GM03348 (cell line): ENCODE data around the gene TGFB1I1.
"Not testable (repeated sequence)": the region's sequence is repeated elsewhere in the genome, so short reads cannot be mapped to it uniquely, and the experiment has no call there.

Experiments used
- DNase-seq: peaks from one replicate; pipeline ENCODE4 v3.0.0; 2012; ENCODE audit warnings: low spot score

Gene TGFB1I1

GRCh38 chr16:31517800-31518402 is 45.9 kb downstream of the TGFB1I1 start:
- no peak for DNase-seq

DNA sequence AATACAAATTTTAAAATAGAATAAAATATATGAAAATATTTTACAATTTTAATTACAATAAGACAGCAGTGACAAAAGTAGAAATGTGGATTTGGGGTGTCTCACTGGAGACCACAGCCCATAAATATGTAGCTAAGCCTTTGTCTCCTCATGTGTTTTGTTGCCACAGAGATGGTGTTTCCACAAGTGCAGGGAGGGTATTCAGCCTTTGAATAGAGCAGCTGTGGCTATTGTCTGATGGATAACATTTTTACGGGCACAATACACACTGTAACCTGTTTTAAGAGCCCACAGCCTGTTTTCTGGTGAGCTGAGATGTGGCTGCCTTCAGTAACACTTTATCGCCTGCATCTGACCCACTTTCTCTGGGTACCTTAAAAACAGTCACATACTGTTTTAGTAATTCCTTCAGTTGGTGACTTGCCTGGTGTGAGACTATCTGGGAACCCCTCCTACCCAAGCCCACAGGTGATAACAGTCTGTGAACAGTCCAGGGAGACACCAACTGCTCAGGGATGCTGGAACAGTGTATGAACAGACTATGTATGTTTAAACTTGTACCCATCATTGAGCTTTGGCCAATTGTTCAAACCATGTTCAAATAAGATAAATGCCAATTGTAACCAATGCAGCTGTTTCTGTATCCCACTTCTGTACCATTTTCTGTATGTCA is 47.9 kb downstream of the TGFB1I1 start:
- DNase-seq = no peak

GRCh38 chr16:31521368-31521767 is 49.4 kb downstream of the TGFB1I1 start:
- DNase-seq = no peak

DNA sequence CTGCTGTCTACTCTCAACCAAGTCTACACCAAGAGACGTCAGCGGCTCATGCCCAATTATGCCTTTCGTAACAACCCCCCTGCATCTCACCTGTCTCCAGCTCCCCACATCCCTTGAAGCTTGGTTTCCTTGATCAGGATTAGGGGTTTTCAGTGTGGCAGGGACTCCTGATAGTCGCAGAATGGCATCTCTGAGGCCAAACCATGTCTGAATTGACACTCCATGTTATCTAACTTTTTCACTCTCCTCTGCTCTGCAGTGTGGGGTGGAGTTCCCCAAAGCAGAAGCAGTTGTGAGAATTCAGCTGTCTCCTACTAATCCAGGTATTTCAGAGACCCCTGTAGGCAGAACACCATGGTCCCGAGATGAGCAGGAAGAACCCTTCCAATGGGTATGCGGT is 50.1 kb downstream of the TGFB1I1 start:
- DNase-seq = no peak

DNA sequence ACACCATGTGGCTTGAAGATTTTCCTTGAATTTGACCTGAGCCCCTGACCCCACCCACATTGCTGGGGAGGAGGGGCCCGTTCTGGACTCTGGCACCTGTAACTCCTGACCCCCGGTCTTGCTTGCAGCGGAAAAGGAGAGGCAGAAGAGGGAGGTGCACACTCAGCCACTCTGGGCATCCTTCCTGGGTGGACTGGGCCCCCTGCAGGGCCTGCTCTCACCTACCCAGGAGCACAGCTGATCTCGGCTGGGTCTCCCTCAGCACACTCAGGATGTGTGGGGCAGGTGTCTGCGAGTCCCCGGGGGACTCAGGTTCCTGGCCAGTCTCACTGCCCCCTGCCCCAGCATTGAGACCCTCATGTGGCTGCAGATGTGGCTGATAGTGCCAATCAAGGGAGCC is 51.8 kb downstream of the TGFB1I1 start:
- not testable (repeated sequence) for DNase-seq

DNA sequence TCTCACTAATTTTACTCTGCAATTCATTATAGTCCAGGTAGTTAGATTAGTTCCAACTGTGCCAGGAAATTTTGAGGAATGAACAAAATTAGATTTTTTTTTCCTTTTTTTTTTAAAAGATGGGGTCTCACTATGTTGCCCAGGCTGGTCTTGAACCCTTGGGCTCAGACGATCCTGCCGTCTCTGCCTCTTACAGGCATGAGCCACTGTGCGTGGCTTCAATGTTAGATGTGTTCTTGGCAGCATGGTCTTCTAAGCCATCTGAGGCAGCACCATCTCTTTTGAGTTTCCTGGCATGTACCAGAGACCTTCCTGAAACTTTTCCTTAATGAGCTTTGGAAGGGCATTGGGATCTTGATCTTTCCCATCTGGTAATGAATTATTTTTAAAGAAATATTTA is 53.2 kb downstream of the TGFB1I1 start:
- no peak for DNase-seq
